NCI-H748 (cell line): ENCODE measurements around the gene PTPN4.

Source experiments
- DNase-seq: peaks from one replicate; lab custom pipeline; 2025; ENCODE audit not compliant: unreplicated experiment; lab: John Stamatoyannopoulos, UW

Gene PTPN4

DNA sequence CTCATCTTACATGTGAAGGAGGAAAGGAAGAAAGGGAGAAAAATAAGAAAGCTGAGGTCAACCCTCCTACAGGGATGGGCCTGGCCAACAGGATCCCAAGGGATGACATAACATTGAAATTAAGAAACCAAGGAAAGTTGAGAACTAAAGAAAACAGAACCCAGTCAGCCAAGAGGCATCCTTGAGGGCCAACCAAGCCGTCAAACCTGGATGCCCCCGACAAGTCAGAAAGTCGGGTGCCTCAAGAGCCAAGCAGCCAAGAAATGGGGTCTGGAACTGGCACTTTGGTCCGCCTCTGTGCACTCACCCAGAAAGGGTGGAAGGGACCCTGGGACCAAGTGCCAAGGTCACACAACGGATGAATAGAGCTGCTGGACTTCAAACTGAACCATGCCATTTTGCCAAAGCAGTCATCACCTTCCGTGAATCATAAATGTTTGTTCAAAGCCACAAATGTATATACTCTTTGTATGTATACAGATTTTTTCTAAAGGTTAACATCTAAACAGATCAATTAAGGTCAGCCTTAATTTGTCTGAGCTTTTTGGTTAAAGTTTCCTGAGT, 27.0 kb upstream of the PTPN4 start:
- no peak for DNase-seq

DNA sequence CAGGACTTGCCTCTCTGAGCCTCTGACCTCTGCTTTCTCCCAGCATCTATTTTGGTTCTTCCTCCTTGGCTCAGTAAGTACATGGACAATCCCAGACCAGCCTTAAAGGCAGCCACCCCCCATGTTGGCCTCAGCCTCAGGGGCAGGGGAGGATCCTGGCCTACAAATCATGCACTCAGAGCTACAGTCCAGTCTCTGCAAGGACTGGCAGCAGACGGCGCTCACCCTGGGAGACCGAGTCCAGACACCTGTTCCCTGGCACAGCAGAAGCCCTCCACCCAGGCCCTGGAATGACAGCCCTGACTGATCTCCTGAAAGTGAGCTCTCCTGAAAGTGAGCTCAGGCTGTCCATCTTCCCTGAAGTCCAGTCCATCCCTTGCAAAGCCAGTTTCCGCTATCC, 25.7 kb upstream of the PTPN4 start:
- no peak for DNase-seq

DNA sequence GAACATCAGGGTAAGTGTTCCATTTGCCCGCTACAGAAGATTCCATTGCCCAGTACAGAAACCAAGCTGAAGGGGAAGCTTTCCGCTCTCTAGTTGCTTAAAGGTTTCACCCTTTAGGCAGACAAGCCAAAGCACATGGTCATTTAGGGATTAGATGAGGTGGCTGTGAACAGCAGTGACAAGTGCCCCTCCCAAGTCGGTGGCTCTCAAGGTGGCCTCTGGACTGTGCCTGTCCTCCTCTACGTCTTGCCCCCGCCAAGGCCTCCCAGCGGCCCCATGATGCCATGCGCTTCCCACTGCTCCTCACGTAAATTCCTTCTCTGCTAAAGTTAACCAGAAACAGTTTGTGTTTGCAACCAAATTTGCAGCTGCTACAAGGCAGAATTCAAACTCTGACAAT, 24.2 kb upstream of the PTPN4 start:
- no peak for DNase-seq

DNA sequence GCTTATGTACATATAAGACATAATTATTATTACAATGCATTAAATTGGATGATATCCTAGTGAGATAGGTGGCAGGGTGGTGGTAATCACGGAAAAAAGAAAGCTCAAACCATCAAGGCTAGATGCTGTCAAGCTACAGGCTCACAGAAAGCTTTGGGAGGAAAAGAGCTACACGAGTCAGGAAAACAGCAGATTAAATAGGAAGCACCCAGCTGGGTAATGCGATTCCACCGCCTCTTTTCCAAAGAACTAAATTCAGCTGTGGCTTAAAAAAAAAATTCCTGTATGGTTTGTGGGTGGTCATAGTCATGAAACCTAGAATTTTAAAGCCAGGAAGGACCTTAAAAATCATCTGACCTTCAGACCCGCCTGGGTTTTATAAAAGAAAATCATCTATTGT, 23.7 kb upstream of the PTPN4 start:
- DNase-seq = no peak

DNA sequence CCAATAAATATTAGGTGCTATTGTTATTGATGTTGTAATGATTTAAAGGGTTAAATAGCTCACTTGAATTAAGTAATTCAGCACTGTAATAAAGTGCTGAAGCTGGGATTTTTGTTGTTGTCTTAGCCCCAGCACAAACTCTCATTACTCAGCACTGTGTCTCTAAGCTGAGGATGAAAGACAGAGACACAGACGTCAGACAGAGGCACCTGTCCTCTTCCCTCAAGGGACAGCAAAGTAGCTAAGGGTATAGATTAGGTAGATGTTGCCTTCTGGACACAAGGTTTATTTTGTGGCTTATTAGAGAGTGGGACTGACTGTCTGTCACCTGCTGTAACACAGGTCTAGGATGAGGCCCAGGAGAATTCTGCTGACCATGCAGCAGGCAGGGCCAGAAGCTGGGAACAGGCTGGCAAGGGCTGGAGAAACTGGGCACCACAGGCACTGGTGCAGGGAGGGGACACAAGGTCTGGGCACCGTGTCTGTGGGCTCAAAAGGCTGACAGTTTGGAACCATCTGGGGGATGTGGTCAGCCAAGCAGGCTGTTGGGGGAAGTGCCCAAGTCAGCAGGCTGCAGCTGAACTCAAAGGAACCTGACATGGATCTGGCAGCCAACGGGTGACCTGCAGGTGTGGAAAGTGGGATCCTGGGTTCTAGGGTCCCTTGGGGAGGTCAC, 20.0 kb upstream of the PTPN4 start:
- DNase-seq = no peak

DNA sequence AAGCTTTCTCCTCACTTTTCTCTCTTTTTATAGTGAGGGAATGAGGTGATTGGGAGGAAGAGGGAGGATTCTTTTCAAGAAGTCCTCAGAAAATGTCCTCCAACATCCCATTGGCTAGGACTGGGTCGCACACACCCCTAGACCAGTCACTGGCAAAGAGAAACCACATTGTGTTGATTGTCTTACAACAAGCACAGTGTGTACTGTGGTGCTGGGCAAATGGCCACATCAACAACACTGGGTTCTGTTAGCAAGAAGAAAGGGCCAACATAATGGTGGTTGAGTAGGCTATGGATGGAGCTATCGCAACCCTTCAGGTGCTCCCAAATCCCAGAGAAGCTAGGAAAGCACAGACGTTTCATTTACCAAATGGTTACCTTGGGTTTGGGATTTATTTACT, 18.7 kb upstream of the PTPN4 start:
- no peak for DNase-seq

DNA sequence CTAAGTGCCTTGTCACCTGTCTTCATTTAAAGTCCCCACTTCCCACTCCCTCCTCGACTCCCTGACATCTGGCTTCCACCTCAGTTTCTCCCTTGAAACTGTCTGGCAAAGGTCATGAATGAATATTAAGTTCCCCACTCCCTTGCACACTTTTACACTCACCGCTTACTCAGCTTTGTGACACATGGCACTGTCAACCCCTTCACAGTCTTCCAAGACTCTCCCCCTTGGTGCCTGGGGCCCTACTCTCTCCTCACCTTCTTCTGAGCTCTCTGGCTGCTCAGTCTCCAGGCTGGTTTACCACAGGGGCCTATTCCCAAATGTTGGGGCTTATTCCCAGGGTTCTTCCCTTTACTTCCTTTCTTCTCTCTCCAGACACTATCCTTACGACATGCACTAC, 17.9 kb upstream of the PTPN4 start:
- no peak for DNase-seq

DNA sequence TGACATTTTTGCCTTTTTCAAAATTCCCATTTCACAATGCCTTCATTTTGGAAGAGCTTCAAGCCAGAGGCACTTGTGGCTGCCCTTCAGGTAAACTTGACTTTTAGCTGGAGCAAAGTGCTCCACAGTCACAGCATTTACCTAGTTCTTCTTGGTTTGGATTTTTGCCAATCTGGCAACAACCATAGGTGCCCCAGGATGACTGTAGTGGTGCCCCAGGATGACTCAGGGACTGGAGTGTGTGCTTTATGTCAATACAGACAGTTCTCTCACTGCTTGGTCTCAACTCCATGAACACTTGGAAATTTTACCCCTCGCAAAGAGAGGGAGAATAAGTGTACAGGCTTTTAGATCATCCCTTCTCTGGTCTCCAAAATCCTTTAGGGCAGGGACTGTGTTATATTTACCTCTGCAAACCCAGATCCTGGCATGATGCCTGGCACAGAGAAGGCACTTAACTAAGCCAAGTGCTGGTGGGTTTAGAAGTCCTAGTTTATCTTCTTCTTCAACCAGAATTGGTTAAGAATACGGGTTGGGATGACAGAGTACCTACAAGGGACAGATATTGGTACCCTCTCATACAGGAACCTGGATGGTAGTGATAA, 15.3 kb upstream of the PTPN4 start:
- no peak for DNase-seq

DNA sequence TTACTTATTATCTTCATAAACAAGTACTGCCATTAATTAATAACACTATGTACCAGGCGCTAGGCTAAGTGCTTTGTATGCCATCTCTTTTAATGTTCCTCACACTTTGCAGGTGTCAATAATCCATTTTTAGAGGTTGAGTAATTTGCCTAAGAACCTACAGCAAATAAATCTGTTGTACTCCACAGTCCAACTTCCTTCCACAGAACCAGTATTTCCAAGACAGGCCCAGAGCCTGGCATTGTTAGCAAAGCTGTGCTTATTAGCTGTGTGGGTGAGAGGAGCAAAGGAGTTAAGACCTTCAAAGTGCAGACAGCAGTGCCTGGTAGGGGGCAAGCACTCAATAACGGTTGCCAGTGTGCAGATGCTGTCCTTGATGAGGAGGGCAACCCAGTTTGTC, 14.2 kb upstream of the PTPN4 start:
- no peak for DNase-seq

DNA sequence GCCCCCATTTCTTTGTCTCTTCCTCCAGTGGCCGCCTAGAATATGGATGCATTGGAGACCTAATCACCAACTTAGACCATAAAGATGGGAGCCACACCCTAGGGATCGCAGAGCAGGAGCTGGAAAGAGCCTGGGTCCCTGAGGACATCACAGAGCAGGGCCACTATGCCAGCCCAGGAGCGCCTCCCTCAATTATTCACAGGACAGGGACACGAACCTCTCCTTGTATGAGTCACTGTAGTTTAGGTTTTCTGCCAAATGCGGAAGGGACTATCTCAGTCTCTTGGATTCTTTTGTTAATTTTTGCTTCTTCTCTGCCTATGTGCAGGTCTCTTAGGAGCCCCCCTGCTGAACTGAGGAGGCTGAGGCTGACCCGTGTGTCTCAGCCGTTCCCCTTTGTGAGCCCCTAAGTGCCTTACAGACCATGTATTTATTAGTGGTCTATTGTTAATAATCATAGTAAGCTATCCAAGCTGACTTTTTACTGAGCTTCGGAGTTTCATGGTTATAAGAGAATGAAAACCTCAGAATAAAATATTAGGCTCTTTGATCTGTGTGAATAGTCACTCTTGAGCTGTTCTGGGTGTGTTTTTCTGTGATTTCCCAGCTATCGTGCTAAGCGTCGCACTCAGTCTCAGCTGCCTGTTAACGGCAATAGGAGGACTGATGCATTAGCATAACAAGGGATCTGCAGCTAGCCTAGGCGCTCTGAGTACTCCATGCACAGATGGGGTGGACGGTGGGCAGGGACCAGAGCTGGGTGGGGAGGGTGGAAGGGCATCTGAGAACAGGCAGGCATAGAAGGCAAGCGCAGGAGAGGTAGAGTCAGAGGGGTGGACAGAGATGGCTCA, 12.7 kb upstream of the PTPN4 start:
- no peak for DNase-seq

DNA sequence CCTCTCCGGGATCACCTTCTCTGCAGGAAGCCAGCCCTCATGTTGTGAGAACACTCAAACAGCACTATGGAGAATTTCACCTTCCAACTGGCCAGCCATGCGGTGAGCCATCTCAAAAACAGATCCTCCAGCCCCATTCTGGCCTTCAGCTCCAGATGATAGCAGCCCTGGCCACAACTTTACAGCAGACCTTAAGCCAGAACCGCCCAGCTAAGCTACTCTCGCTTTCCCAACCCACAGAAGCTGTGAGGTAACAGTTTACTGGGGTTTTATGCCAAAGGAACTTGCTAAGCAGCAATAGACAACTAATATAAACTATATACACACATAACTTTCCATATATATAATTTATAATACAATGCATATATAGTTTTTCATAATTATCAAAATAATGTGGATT, 11.6 kb upstream of the PTPN4 start:
- DNase-seq = no peak

DNA sequence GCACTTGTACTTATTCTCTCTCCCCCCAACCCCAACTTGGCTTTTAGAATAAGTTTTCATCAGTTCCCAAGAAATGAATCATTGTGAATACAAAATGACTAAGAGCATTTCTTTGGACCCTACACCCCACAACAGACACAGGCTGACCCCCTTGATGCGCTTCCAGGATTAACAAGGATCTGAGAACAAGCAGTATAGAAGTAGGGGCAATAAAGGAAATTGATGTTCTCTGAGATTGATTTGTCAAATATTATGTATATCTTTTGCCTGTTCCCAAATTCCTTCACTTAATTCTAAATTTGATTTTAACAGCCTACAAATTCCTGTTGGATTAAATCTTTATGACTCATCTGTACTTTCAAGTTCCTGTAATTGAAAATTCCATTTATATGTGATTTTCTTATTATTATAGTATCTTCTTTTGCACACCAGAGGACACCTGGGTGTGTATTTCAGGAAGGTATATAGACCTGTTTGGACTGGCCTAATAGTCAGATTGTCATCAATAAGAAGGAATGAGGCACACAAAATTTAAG, 10.2 kb upstream of the PTPN4 start:
- no peak for DNase-seq

DNA sequence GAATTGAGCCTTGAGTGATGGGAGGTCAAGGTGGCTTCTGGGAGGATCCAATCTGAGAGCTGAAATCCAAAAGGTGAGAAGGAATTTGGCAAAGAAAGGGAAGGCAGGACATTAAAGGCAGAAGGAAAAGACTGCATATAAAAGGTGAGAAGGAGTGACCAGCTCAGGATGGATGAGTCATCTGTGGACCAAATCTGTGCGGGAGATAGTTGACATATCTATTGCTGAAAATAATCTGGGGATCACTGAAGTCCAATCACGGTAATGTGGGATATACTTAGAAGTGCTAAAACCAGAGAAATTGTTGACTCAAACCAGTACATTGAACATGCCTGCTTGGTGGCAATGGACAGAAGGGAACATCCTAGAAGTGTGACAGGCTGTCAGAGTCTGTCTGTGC, 8.0 kb upstream of the PTPN4 start:
- no peak for DNase-seq

DNA sequence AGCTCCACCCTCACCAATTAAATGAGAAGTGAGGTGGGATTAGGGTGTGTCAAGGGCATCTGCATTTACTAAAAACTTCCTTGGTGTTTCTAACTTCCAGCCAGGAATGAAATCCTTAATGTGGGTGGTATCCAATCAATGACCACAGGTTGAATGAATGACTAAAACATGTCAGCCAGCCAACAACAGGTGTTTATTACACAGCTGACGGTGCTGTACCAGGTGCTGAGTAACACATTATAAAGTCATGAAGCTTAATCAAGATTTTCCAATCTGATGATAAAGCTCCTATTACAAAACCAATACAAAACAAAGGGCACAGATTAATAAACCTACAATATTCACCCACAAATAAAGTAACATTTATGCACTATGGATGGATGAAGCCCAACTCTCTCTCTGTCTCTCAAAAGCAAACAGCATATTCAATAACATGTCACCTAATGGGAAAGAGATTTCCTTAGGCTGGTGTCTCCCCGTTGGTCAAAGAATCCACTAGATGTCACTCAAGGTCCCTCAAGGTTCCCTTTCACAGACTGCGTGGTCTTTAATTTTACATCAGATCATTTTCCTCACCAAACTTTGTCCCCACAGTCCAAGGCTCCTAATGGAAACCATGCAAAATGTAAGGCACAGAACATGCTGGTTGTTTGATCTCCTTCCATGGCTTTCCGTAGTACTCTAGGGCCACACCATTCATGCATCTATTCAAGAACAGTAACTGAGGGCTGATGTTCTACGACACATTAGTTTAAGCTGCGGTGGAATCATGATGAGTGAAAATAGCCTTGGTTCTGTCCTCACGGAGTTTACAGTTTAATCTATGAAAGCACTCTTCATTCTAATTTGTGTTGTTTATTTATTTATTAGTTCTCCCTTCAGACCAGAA, 6.4 kb upstream of the PTPN4 start:
- peak; percentile 56 for DNase-seq

DNA sequence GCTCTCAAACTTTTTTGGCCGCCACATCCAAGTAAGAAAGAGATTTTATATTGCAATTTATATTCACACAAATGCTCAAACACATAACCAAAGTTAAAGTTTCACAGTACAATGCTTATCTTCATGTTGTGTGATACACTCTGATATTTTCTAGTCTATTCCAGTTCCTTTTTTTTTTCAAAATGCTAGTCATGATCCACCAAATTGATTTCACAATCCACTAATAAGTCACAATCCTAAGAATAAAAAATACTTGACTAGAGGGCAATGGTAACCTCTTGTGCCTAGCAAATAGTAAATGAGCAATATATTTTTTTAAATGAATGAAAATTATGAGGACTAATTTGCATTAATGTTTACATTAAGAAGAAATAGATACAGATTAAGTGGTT, 5.8 kb upstream of the PTPN4 start:
- DNase-seq = no peak

DNA sequence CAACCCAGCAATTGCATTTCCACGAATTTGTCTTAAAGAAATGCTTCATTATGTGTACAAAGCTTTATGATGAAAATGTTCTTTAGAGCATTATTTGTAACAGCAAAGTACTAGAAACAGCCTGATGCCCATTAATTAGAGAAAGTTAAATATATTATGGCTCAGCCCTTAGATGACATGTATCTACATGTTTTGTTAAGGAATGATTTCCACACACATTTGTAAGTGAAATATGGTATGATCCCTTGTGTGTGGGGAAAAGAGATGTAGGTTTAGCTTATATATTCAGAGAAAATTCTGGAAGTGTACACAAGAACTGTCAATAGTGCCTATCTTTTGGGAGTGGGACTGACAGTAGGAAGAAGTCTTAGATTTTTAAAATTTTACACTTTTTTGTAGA, 3.8 kb upstream of the PTPN4 start:
- no peak for DNase-seq

DNA sequence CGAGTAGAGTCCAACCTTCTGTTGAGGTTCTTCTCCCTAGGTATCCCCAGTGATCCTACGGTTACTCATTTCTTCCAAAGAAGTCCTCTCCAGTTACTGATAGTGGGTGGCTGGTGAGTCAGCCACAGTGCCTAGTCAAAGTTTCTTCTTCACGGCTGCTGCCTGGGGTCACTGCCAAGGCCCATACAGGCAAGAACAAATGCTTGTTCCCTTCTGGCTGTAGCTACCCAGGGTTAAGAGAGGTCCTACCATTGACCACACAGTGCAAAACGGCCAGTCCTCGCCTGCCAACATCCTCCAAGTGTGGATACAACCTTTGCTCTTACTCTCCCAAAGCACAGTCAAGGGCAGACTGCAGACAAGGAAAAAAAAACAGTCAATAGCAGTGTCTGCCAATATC, 2.9 kb upstream of the PTPN4 start:
- DNase-seq = no peak

DNA sequence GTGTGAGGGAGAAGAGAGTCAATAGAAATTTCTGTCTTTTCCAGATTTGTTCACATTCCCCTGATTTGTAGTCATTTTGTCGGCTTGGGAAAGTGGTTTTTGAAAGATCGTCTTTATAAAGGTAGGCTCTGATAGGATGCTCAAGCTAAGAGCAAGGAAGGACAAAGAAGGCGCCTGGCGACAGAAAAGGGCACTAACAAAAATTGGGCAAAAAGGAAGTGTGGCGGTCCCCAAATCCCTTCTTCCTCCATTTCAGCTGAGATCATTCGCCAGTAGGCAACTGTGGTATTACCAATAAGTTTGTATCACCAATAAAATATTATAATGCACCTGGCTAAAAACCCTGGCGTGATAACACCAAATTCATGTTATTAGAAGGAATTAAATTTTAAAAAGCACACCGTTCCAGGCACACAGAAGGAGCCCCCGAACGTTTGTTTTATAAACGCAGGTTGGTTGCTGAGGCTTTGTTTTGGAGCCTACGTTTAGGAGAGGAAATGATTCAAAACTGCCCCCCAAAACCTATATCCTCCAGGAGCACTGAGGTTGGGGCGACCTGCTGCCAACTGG, 756 bp upstream of the PTPN4 start:
- no peak for DNase-seq

DNA sequence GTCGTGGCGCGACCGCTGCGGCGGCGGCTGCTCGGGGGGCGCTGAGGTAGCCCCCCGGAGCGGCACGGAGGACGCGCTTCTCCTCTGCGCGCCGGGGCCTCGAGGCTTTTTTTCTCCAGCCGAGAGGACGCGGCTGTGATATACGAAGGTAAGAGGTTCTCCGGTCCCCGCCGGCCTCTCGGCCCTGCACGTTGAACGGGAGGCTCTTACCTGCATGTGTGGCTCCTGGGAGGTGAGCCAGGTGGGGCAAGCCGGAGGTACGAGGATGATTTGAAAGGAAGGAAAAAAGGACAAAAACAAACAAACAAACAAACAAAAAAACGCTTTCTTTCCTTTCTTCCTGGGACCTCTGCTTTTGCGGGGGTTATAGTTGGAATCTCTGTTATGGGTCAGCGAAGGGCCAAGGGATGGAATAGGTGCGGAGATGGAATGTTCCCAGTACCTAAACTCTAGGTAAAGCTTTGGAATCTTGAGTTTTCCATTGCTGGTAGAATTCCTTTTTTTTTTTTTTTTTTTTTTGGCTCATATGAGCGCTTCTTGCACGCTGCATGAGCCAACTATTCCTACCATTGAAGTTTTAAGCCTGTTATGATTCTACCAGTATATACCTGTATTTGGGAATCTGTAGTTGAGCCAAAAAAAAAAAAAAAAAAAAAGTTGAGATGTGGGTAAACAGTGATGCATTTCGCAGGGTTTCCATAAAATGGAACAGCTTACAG, 674 bp downstream of the PTPN4 start:
- peak; percentile 74 for DNase-seq

DNA sequence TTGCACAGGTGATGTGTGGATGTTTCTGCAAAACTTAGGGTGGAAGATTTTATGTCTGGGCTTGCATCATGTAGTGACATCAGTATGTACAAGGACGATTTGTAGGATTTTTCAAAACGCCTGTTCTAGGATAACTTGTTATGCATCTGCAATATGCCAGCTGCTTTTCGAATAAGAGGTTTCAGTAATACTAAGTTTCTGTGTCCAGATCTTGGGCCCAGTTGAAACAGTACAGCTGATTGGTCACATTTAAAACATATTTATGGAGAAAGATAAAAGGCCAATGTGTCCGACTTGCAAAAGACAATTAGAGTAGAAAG, 1.2 kb downstream of the PTPN4 start:
- peak; percentile 12 for DNase-seq
